B cell (primary cell): ENCODE measurements around the gene CS. TPM values are rescaled to one million over a fixed set of nuclear protein-coding genes. Genes with fewer than 3 reads are reported as not detected.

Experiments used
- ATAC-seq: fragments of 200-7000 bp; cut with Tn5 transposase; one replicate; pipeline ENCODE4 v1.10.0; 2021; ENCODE audit warnings: low read depth, mild to moderate bottlenecking, moderate number of reproducible peaks, moderate library complexity
- CTCF ChIA-PET: fragments of 350-600 bp; sonication (Branson Sonifier 250); formaldehyde crosslinking; loops from one replicate; lab custom pipeline; 2021; ENCODE audit warnings: antibody characterized with exemption, inconsistent platforms; lab: Charles Lee
- POLR2A ChIA-PET: fragments of 350-600 bp; sonication (Branson Sonifier 250); formaldehyde crosslinking; loops from one replicate; lab custom pipeline; 2021; ENCODE audit warnings: antibody characterized with exemption; lab: Charles Lee
- DNase-seq: peaks from one replicate; pipeline ENCODE4 v3.0.0; 2013
- H2AFZ ChIP-seq: 2 replicates; pipeline ENCODE4 v1.6.1; 2012; ENCODE audit warnings: mild to moderate bottlenecking, low read depth, low read length; ENCODE audit not compliant: insufficient read depth, poor library complexity, severe bottlenecking
- H3K27ac ChIP-seq, 2 donors: 1 replicate in 1 of 2; 2 replicates in 1 of 2; pipeline ENCODE4 v1.5.1; 2012 to 2013; ENCODE audit warnings: low read length in 2 of 2, mild to moderate bottlenecking in 2 of 2, moderate library complexity in 1 of 2
- H3K27me3 ChIP-seq, 4 experiments: fragments of 200-600 bp in 1 of 4; sonication (generic) in 1 of 4; replicated peaks in 1 of 4; 1 replicate in 2 of 4; 2 replicates in 2 of 4; pipeline versions ENCODE4 v1.6.1 to v1.7.0; 2013 to 2016; ENCODE audit warnings: low read length in 3 of 4, mild to moderate bottlenecking in 2 of 4, mixed read lengths in 1 of 4, moderate library complexity in 1 of 4; ENCODE audit not compliant: insufficient read depth in 4 of 4, control insufficient read depth in 3 of 4; ENCODE audit errors: control extremely low read depth in 1 of 4
- H3K36me3 ChIP-seq, 2 experiments: replicated peaks in 1 of 2; 1 replicate in 1 of 2; 2 replicates in 1 of 2; pipeline versions ENCODE4 v1.6.1 to v1.7.1; 2013; ENCODE audit warnings: low read length in 1 of 2; ENCODE audit not compliant: insufficient read depth in 2 of 2, control insufficient read depth in 1 of 2; ENCODE audit errors: control extremely low read depth in 1 of 2, extremely low read depth in 1 of 2
- H3K4me1 ChIP-seq, 2 donors: fragments of 200-600 bp in 1 of 2; sonication (generic) in 1 of 2; 1 replicate in 1 of 2; 2 replicates in 1 of 2; pipeline versions ENCODE4 v1.5.1 to v1.6.1; 2013 to 2017; ENCODE audit warnings: low read length in 2 of 2; ENCODE audit not compliant: control insufficient read depth in 2 of 2, insufficient read depth in 2 of 2
- H3K4me2 ChIP-seq: replicated peaks from 2 replicates; pipeline ENCODE3; 2012; ENCODE audit warnings: mild to moderate bottlenecking, low read depth, low read length; ENCODE audit not compliant: poor library complexity, severe bottlenecking
- H3K4me3 ChIP-seq, 5 experiments: fragments of 200-600 bp in 1 of 5; sonication (generic) in 1 of 5; 1 replicate in 3 of 5; 2 replicates in 2 of 5; pipeline versions ENCODE4 v1.5.1 to v1.7.0; 2011 to 2016; ENCODE audit warnings: low read length in 4 of 5, mild to moderate bottlenecking in 4 of 5, low read depth in 2 of 5, control low read depth in 1 of 5, moderate library complexity in 1 of 5; ENCODE audit not compliant: insufficient read depth in 1 of 5; ENCODE audit errors: control extremely low read depth in 1 of 5, extremely low read depth in 1 of 5
- H3K79me2 ChIP-seq: fragments of 200-600 bp; sonication (generic); one replicate; pipeline ENCODE4 v1.6.0; 2016; ENCODE audit warnings: low read length; ENCODE audit not compliant: control insufficient read depth, insufficient read depth
- H3K9ac ChIP-seq: fragments of 200-600 bp; sonication (generic); 2 replicates; pipeline ENCODE4 v1.6.1; 2017; ENCODE audit warnings: mild to moderate bottlenecking, low read length, moderate library complexity
- H3K9me3 ChIP-seq, 3 donors: one replicate each; pipeline versions ENCODE4 v1.6.1 to v1.7.1; 2013; ENCODE audit warnings: low read length in 2 of 3; ENCODE audit not compliant: control insufficient read depth in 2 of 3, insufficient read depth in 1 of 3; ENCODE audit errors: control extremely low read depth in 1 of 3
- H4K20me1 ChIP-seq: 2 replicates; pipeline ENCODE4 v1.6.0; 2012; ENCODE audit warnings: mild to moderate bottlenecking, low read length; ENCODE audit not compliant: insufficient read depth, control insufficient read depth, poor library complexity, severe bottlenecking
- H3K27ac Mint-ChIP-seq: one replicate; pipeline ENCODE4 v1.8.0; 2021; ENCODE audit warnings: mixed read lengths
- H3K27me3 Mint-ChIP-seq: one replicate; pipeline ENCODE4 v1.8.0; 2021; ENCODE audit warnings: mixed read lengths
- H3K4me1 Mint-ChIP-seq: one replicate; pipeline ENCODE4 v1.8.0; 2021; ENCODE audit warnings: mixed read lengths
- H3K4me3 Mint-ChIP-seq: one replicate; pipeline ENCODE4 v1.8.0; 2021; ENCODE audit warnings: mixed read lengths
- H3K9me3 Mint-ChIP-seq: one replicate; pipeline ENCODE4 v1.8.0; 2022; ENCODE audit warnings: mixed read lengths; ENCODE audit not compliant: insufficient read depth
- CTCF ChIP-seq: fragments of 200-600 bp; IDR thresholded peaks from one replicate; pipeline ENCODE4 v1.8.0; 2022; ENCODE audit warnings: antibody characterized with exemption, mild to moderate bottlenecking
- EZH2 ChIP-seq: IDR thresholded peaks from 2 replicates; pipeline ENCODE4 v1.6.1; 2012; ENCODE audit warnings: borderline replicate concordance, low read depth, mild to moderate bottlenecking, moderate library complexity, low read length; ENCODE audit not compliant: insufficient read depth, poor library complexity, severe bottlenecking
- WGBS: methylation state at CpG from one replicate; pipeline ENCODE4 v1.1.5; 2013; ENCODE audit warnings: missing lambda C conversion rate; ENCODE audit not compliant: insufficient coverage; 5-methylcytosine and 5-hydroxymethylcytosine counted together
- intact Hi-C: fragments of 100-400 bp; cut with micrococcal nuclease; formaldehyde crosslinking; loops from one replicate; pipeline ENCODE4 v1.10.0; 2022
- polyA plus RNA-seq: library from polyadenylated mRNA; depleted of rRNA; stranded (reverse); fragments of >200 nt; gene quantifications from 2 replicates; pipeline ENCODE4 v1.2.3, GENCODE V29; 2012
- total RNA-seq, 2 donors: library from RNA; stranded (reverse); fragments of 120-200 nt in 1 of 2; gene quantifications; 1 replicate in 1 of 2; 2 replicates in 1 of 2; pipeline versions ENCODE4 v1.2.3 to v1.2.4, GENCODE V29; 2013 to 2022

Gene CS
- total and polyA plus RNA-seq, 2 donors (not counting 1 experiment from before 2014, with no cell fraction given) = 114 to 154 TPM

DNA sequence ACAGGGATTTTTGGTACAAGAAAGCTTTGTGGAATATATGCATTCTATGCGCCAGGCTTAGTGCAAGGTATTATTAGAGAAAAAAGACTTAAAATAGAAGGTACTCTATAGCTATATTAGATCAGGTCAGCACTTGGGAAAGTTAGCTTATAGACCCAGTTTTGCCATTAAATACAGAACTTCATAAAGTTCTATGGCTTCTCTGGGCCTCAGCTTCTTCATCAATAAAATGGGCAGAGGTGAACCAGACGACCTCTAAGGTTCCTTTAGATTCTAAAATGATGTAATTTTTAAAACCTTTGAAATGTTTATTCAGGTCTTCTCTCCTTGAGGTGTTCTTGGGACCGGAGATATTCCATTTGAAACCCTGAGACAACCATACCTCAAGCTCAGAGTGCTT lies 8.6 kb upstream of the CS start:
- Mint-ChIP-seq H3K4me3 (no peak overlapping the region), H3K4me1 (no peaks in the 10 kb centered on the region), H3K9me3 (no peaks in the 10 kb centered on the region), H3K27ac (no peak overlapping the region), H3K27me3 (no peaks in the 10 kb centered on the region)
- no peaks in the 10 kb centered on the region for H4K20me1 ChIP-seq
- POLR2A ChIA-PET = no interaction called here
- DNase-seq (no peak), ATAC-seq (no peak)
- TF ChIP-seq CTCF (no peak), EZH2 (no peak)
- no peaks in the 10 kb centered on the region for H3K4me1 ChIP-seq
- H3K4me2 ChIP-seq = no peak overlapping the region
- H2AFZ ChIP-seq = no peak overlapping the region
- peaks cover 8 to 38% of the 10 kb centered on the region in 2 experiments for H3K36me3 ChIP-seq
- H3K9me3 ChIP-seq = no peaks in the 10 kb centered on the region
- H3K27ac ChIP-seq = no peak overlapping the region
- no peaks in the 10 kb centered on the region for H3K27me3 ChIP-seq
- H3K4me3 ChIP-seq = no peak overlapping the region
- no peak overlapping the region for H3K9ac ChIP-seq
- intact Hi-C loops = no loop called here
- H3K79me2 ChIP-seq = peaks cover 10% of the 10 kb centered on the region
- no CpG with 5 or more reads among the region's 3 CpGs for WGBS
- CTCF ChIA-PET = interaction anchor here (0.6 to 3.5 kb wide), 3 partner anchors 119 to 155 kb away, joined by 3 to 14 read pairs (median 4); partner anchors contain the start of gene SMARCC2

DNA sequence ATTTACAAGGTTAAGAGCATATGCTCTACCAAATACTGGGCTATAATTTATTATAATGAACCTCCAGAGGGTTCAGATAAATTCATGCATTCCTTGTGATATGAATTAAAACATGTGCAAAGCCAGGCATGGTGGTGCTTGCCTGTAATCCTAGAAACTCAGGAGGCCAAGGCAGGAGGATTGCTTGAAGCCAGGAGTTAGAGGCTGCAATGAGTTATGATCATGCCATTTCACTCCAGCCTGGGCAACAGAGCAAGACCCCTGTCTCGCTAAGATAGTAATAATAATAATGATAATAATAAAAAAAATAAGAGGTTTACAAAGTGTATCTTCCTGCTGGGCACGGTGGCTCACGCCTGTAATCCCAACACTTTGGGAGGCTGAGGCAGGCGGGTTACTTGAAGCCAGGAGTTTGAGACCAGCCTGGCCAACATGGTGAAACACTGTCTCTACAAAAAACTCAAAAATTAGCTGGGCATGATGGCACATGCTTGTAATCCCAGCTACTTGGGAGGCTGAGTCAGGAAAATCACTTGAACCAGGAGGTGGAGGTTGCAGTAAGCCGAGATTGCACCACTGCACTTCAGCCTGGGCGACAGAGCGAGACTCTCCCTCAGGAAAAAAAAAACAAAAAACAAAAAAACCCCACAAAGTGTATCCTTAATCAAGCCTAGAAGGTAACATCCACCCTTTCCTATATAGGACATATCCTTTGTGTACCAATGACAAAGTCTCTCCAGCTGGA lies 7.3 kb upstream of the CS start:
- no peaks in the 10 kb centered on the region for H3K9me3 ChIP-seq
- Mint-ChIP-seq H3K27me3 (no peaks in the 10 kb centered on the region), H3K4me3 (no peak overlapping the region), H3K27ac (no peak overlapping the region), H3K9me3 (no peaks in the 10 kb centered on the region), H3K4me1 (peaks cover under 1% of the 10 kb centered on the region)
- TF ChIP-seq CTCF (no peak), EZH2 (no peak)
- H3K27ac ChIP-seq = no peak overlapping the region
- ChIA-PET CTCF (interaction anchor here (0.6 to 1.1 kb wide), 2 partner anchors 9 to 50 kb away, joined by 3 to 5 read pairs; no protein-coding TSS in a partner anchor), POLR2A (interaction anchor here (1.1 kb wide), 1 partner anchor 50 kb away, joined by 3 read pairs; no protein-coding TSS in a partner anchor)
- ATAC-seq (no peak), DNase-seq (no peak)
- H2AFZ ChIP-seq = no peak overlapping the region
- peaks cover 17% of the 10 kb centered on the region for H3K79me2 ChIP-seq
- intact Hi-C loops = no loop called here
- peaks cover 6 to 8% of the 10 kb centered on the region in 2 donors for H3K4me1 ChIP-seq
- no peaks in the 10 kb centered on the region for H4K20me1 ChIP-seq
- H3K4me2 ChIP-seq = no peak overlapping the region
- no peak overlapping the region for H3K4me3 ChIP-seq
- H3K36me3 ChIP-seq = peaks cover 8 to 38% of the 10 kb centered on the region in 2 experiments
- no peak overlapping the region for H3K9ac ChIP-seq
- no peaks in the 10 kb centered on the region for H3K27me3 ChIP-seq
- 100% methylated on average over 6 of the region's 7 CpGs for WGBS
